Testis (tissue), 3 donors: Measurements from ENCODE around the gene FAM171A1. TPM values are rescaled to one million over a fixed set of nuclear protein-coding genes. Genes with fewer than 3 reads are reported as not detected.

Experiments used
- DNase-seq: peaks from one replicate; pipeline ENCODE4 v3.0.0-alpha.2; 2019
- H3K27ac ChIP-seq, 2 donors: fragments of 200-600 bp; sonication (generic); one replicate each; pipeline ENCODE4 v1.5.1; 2019
- H3K27me3 ChIP-seq: fragments of 200-600 bp; sonication (generic); one replicate; pipeline ENCODE4 v1.5.1; 2019
- H3K36me3 ChIP-seq: fragments of 200-600 bp; sonication (generic); one replicate; pipeline ENCODE4 v1.5.1; 2017; ENCODE audit warnings: low read depth; ENCODE audit errors: missing control alignments
- H3K4me1 ChIP-seq: fragments of 200-600 bp; sonication (generic); one replicate; pipeline ENCODE4 v1.5.1; 2019
- H3K4me3 ChIP-seq, 2 donors: fragments of 200-600 bp; sonication (generic); one replicate each; pipeline ENCODE4 v1.5.1; 2017 to 2019
- H3K9me3 ChIP-seq: fragments of 200-600 bp; sonication (generic); one replicate; pipeline ENCODE4 v1.5.1; 2017
- CTCF ChIP-seq, 3 experiments: fragments of 450-650 bp in 2 of 3; fragments of 200-600 bp in 1 of 3; sonication (generic) in 1 of 3; IDR thresholded peaks; one replicate each; pipeline ENCODE4 v1.5.1; 2016 to 2019; ENCODE audit warnings: antibody characterized with exemption in 3 of 3, mild to moderate bottlenecking in 2 of 3, moderate library complexity in 1 of 3
- POLR2A ChIP-seq: fragments of 450-650 bp; IDR thresholded peaks from one replicate; pipeline ENCODE4 v1.6.1; 2017; ENCODE audit warnings: antibody characterized with exemption, mild to moderate bottlenecking, moderate library complexity
- WGBS, 2 donors: methylation state at CpG; one replicate each; pipeline ENCODE4 v1.1.5; 2018; 5-methylcytosine and 5-hydroxymethylcytosine counted together
- intact Hi-C: fragments of 100-400 bp; cut with DNase I; formaldehyde crosslinking; loops from one replicate; pipeline ENCODE4 v1.15.1; 2023; ENCODE audit warnings: low total_unique reads
- polyA plus RNA-seq: library from polyadenylated mRNA; stranded (reverse); fragments of 350-450 nt; fragmentation: Illumina TruSeq; extraction: RNeasy Lipid Tissue Mini Kit (QIAGEN cat#74804); gene quantifications from one replicate; pipeline ENCODE4 v1.2.3, GENCODE V29; 2014; ENCODE audit warnings: low read depth, low replicate concordance; ENCODE audit not compliant: insufficient read depth
- total RNA-seq, 2 donors: library from RNA; depleted of rRNA; stranded (reverse); fragments of >200 nt; gene quantifications; one replicate each; pipeline ENCODE4 v1.2.3, GENCODE V29; 2016

Gene FAM171A1
- total and polyA plus RNA-seq, 3 donors from 2014 or later: 9.2 to 11.1 (median 10.8) TPM

GRCh38 chr10:15259136-15259535 is 112.0 kb downstream of the FAM171A1 start:
- Histone ChIP-seq H3K27ac (no peak overlapping the region), H3K27me3 (no peaks in the 10 kb centered on the region), H3K9me3 (no peaks in the 10 kb centered on the region), H3K4me3 (no peak overlapping the region), H3K36me3 (no peaks in the 10 kb centered on the region), H3K4me1 (peaks cover 4% of the 10 kb centered on the region)
- intact Hi-C loops: no loop called here
- DNase-seq: no peak
- 94% methylated on average over 2 of the region's 2 CpGs for WGBS, 2 donors
- TF ChIP-seq CTCF (IDR thresholded peaks at IDR 0.05): no peak
- TF ChIP-seq POLR2A: no peak

GRCh38 chr10:15258255-15258654 is 112.8 kb downstream of the FAM171A1 start:
- no peaks in the 10 kb centered on the region for H3K9me3 ChIP-seq
- intact Hi-C loops: no loop called here
- no peaks in the 10 kb centered on the region for H3K36me3 ChIP-seq
- 89 to 100% methylated on average over 6 of the region's 6 CpGs for WGBS, 2 donors
- no peak for DNase-seq
- H3K4me1 ChIP-seq: peaks cover 4% of the 10 kb centered on the region
- H3K27ac ChIP-seq: no peak overlapping the region
- H3K4me3 ChIP-seq: no peak overlapping the region
- TF ChIP-seq POLR2A: no peak
- TF ChIP-seq CTCF (IDR thresholded peaks at IDR 0.05): no peak
- H3K27me3 ChIP-seq: no peaks in the 10 kb centered on the region

GRCh38 chr10:15255961-15256360 is 115.1 kb downstream of the FAM171A1 start:
- H3K4me1 ChIP-seq: peaks cover 10% of the 10 kb centered on the region
- intact Hi-C loops: no loop called here
- H3K9me3 ChIP-seq: no peaks in the 10 kb centered on the region
- no peaks in the 10 kb centered on the region for H3K36me3 ChIP-seq
- H3K4me3 ChIP-seq: no peak overlapping the region
- 91 to 92% methylated on average over 6 of the region's 6 CpGs for WGBS, 2 donors
- no peak for TF ChIP-seq POLR2A
- TF ChIP-seq CTCF (IDR thresholded peaks at IDR 0.05): no peak
- no peaks in the 10 kb centered on the region for H3K27me3 ChIP-seq
- no peak overlapping the region for H3K27ac ChIP-seq
- no peak for DNase-seq

- TF ChIP-seq CTCF (IDR thresholded peaks at IDR 0.05) (no peak), POLR2A (no peak)
- WGBS, 2 donors: 51 to 59% methylated on average over 10 of the region's 10 CpGs
- H3K4me3 ChIP-seq: no peak overlapping the region
Measured at GRCh38 chr10:15254808-15255648, 116.1 kb downstream of the FAM171A1 start.

More at GRCh38 chr10:15254808-15255648, 116.1 kb downstream of the FAM171A1 start:
- H3K27ac ChIP-seq: no peak overlapping the region
- no peaks in the 10 kb centered on the region for H3K36me3 ChIP-seq
- no peaks in the 10 kb centered on the region for H3K27me3 ChIP-seq
- H3K4me1 ChIP-seq: peaks cover 10% of the 10 kb centered on the region
- DNase-seq: no peak
- intact Hi-C loops: no loop called here
- H3K9me3 ChIP-seq: no peaks in the 10 kb centered on the region
